Stomach (tissue), 9 donors: ENCODE data around the gene CYGB. TPM values are rescaled to one million over a fixed set of nuclear protein-coding genes. Genes with fewer than 3 reads are reported as not detected.

Source experiments
- DNase-seq, 2 donors: peaks; one replicate each; pipeline versions ENCODE4 v3.0.0 to v3.0.0-alpha.2; 2013 to 2019
- H3K27ac ChIP-seq, 5 donors: fragments of 200-600 bp in 4 of 5; sonication (generic) in 4 of 5; one replicate each; pipeline ENCODE4 v1.5.1; 2013 to 2019; ENCODE audit warnings: mild to moderate bottlenecking in 1 of 5, moderate library complexity in 1 of 5
- H3K27me3 ChIP-seq, 3 donors: fragments of 200-600 bp; sonication (generic); one replicate each; pipeline ENCODE4 v1.5.1; 2017 to 2019; ENCODE audit warnings: mixed run types in 1 of 3
- H3K36me3 ChIP-seq, 4 donors: fragments of 200-600 bp; sonication (generic); 1 replicate in 3 of 4; 2 replicates in 1 of 4; pipeline ENCODE4 v1.5.1; 2016 to 2019
- H3K4me1 ChIP-seq, 4 donors: fragments of 200-600 bp; sonication (generic); one replicate each; pipeline ENCODE4 v1.5.1; 2016 to 2019
- H3K4me3 ChIP-seq, 4 donors: fragments of 200-600 bp; sonication (generic) in 3 of 4; one replicate each; pipeline ENCODE4 v1.5.1; 2016 to 2019; ENCODE audit warnings: mild to moderate bottlenecking in 1 of 4
- H3K9me3 ChIP-seq, 4 donors: fragments of 200-600 bp; sonication (generic); one replicate each; pipeline ENCODE4 v1.5.1; 2016 to 2019
- CTCF ChIP-seq, 7 experiments: fragments of 450-650 bp in 4 of 7; fragments of 200-600 bp in 3 of 7; sonication (generic) in 3 of 7; IDR thresholded peaks; one replicate each; pipeline ENCODE4 v1.5.1; 2016 to 2019; ENCODE audit warnings: antibody characterized with exemption in 7 of 7, control low read depth in 2 of 7, mild to moderate bottlenecking in 1 of 7
- EP300 ChIP-seq: sonication (generic); formaldehyde crosslinking; IDR thresholded peaks from one replicate; pipeline ENCODE4 v1.6.1; 2017; ENCODE audit warnings: antibody characterized with exemption
- POLR2A ChIP-seq, 4 donors: fragments of 450-650 bp; IDR thresholded peaks; one replicate each; pipeline ENCODE4 v1.6.1; 2016; ENCODE audit warnings: antibody characterized with exemption in 4 of 4, control low read depth in 2 of 4, mild to moderate bottlenecking in 1 of 4, moderate library complexity in 1 of 4
- POLR2AphosphoS5 ChIP-seq, 3 donors: sonication (generic); formaldehyde crosslinking; IDR thresholded peaks; one replicate each; pipeline ENCODE4 v1.6.1; 2016; ENCODE audit warnings: antibody characterized with exemption in 3 of 3
- WGBS, 5 donors: extraction: QIAGEN DNeasy Blood & Tissue Kit in 3 of 5; methylation state at CpG; one replicate each; pipeline versions ENCODE4 v1.1.5 to v1.1.7; 2013 to 2018; 5-methylcytosine and 5-hydroxymethylcytosine counted together
- intact Hi-C: fragments of 100-400 bp; cut with DNase I; formaldehyde crosslinking; loops from one replicate; pipeline ENCODE4 v1.15.1; 2023; ENCODE audit warnings: low total_unique reads
- polyA plus RNA-seq, 3 donors: library from polyadenylated mRNA; stranded (reverse); fragments of 200-250 nt; gene quantifications; one replicate each; pipeline ENCODE4 v1.2.3, GENCODE V29; 2013
- total RNA-seq, 5 donors: library from RNA; depleted of rRNA; stranded (reverse); fragments of >200 nt; gene quantifications; one replicate each; pipeline versions ENCODE4 v1.1.0 to v1.2.3, GENCODE V29; 2014 to 2016
- donor health status: healthy with polysubstance abuse.
- donor health status: Bipolar disorder and iron deficiency.
- donor health status: healthy.

Gene CYGB
- total and polyA plus RNA-seq, 8 donors, result 6.8 to 101 (median 35.9) TPM; not detected in 1

DNA sequence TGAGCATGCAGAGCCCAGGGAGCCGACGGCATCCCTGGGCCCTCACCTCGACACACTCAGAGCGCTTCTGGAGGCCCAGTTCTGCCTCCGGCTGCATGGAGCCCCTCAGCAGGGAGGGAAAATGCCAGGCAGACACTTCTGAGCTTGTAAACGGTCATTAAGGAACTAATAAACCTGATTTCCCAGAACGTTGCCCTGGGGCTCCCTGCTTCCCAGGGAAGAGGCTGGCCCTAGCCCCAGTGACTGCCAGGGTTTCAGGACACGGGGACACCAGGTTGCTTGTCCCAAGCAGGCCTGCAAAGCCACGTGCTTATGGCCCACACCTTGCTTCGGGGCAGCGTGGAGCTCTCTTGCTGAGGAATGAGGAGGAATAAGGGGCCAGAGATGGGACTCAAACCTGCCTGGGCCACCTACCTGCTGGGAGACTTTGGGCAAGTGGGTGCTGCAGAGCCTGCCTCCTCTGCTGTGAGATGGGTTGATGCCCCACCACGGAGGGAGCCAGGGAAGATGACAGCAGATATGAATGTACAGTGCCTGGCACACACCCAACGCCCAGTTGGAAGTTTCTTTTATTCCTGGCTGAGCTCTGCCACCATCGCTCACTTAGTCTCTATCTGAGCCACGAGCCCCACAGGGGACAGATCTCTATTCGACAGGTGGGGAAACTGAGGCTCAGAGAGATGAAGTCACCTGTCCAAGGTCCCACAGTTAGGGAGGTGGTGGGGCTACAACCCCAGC is 41.7 kb downstream of the CYGB start:
- DNase-seq, result no peak
- Histone ChIP-seq H3K27ac (peak overlapping the region in 3 of 5 donors; percentile 19 to 91 (median 30)), H3K27me3 (no peaks in the 10 kb centered on the region), H3K4me3 (no peak overlapping the region), H3K9me3 (no peaks in the 10 kb centered on the region), H3K4me1 (peaks cover 53 to 96% (median 76%) of the 10 kb centered on the region in 4 donors), H3K36me3 (no peaks in the 10 kb centered on the region)
- no peak for TF ChIP-seq POLR2AphosphoS5 (IDR thresholded peaks at IDR 0.05)
- TF ChIP-seq POLR2A (IDR thresholded peaks at IDR 0.05), result no peak
- TF ChIP-seq CTCF (IDR thresholded peaks at IDR 0.05), result no peak
- no peak for TF ChIP-seq EP300
- intact Hi-C loops, result no loop called here
- WGBS, 5 donors, result 82 to 85% (median 84%) methylated on average over 16 of the region's 16 CpGs

- no peaks in the 10 kb centered on the region for H3K9me3 ChIP-seq
- TF ChIP-seq EP300 (no peak), CTCF (IDR thresholded peaks at IDR 0.05) (no peak), POLR2A (IDR thresholded peaks at IDR 0.05) (no peak), POLR2AphosphoS5 (IDR thresholded peaks at IDR 0.05) (no peak)
- no peaks in the 10 kb centered on the region for H3K27me3 ChIP-seq
- peak overlapping the region; percentile 52 to 92 (median 76) for H3K27ac ChIP-seq
- no peaks in the 10 kb centered on the region for H3K36me3 ChIP-seq
- DNase-seq, result peak in 1 of 2 donors; percentile 39
- peaks cover 34 to 90% (median 60%) of the 10 kb centered on the region in 4 donors for H3K4me1 ChIP-seq
- intact Hi-C loops, result no loop called here
- H3K4me3 ChIP-seq, result peak overlapping the region; percentile 9 to 30 (median 18)
- WGBS, 5 donors, result 49 to 72% (median 57%) methylated on average over 8 to 21 of the region's 21 CpGs
Observed at GRCh38 chr17:76493505-76494167, 43.9 kb downstream of the CYGB start.

DNA sequence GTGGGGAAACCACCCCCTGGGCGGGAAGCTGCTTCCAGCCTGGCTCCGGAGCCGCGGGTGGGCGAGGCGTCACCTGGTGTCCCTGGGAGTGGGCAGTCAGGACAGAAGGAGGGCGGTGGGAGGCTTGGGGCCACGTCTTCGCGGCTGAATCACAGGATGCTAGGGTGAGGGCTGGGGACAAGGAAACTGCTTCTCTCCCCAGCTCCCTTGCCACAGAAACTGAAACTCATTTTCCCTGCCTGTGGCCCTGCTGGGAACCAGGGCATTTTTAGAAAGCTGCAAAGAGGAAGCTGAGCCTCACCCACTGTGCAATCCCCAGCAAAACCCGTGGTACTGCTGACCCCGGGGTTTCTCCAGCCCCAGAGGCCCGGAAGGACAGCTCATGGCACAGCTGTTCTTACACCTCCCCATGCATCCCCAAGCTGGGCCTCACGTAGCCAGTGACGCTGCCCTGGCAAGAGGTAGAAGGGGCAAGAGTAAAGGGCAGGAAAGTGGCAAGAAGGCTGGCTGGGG is 44.5 kb downstream of the CYGB start:
- peak overlapping the region; percentile 9 to 30 (median 20) for H3K4me3 ChIP-seq

DNA sequence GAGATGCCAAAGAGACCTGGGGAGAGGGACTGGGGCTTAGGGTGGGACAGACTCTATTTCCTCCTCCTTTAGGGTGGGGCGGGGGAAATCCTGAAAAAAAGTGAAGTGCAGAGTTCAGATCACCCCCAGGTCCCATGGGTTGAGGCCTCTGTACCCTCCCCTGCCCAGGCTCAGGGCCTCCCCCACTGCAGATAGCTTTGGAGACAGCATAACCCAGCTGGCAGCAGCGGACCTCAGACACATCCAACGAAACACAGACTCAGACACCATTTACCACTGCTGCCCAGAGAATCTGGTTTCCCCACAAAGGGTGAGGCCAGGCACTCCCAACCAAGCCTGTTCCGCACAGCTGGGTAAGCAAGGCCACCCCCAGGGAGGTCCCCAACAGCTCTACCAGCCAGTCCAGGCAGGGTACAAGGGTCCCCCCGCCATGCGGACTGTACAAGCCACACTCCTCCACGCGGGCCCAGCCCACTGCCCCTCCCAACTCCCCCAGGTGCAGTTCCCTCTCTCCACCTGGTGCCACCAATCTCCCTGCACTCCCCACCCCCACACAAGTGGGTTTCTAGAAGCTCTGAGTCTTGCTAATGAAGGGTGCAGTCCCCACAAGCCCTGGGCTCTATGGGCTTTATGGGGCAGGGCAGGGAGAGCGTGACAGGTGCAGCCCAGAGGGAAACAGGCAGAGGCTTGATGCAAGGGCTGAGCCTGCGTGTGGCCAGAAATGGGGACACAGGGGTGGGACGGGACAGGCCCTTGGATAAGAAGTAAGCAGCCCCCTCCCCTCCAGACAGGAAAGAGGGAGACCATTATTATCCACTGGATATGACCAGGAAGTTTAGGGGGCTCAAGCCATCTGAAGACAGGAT is 45.2 kb downstream of the CYGB start:
- intact Hi-C loops, result no loop called here
- peaks cover 0 to 5% (median 5%) of the 10 kb centered on the region in 4 donors for H3K36me3 ChIP-seq
- WGBS, 5 donors, result 46 to 62% (median 50%) methylated on average over 6 to 11 of the region's 11 CpGs
- H3K27ac ChIP-seq, result peak overlapping the region; percentile 52 to 92 (median 76)
- no peaks in the 10 kb centered on the region for H3K27me3 ChIP-seq
- TF ChIP-seq POLR2A (IDR thresholded peaks at IDR 0.05) (no peak), EP300 (no peak), POLR2AphosphoS5 (IDR thresholded peaks at IDR 0.05) (no peak), CTCF (IDR thresholded peaks at IDR 0.05) (no peak)
- H3K4me1 ChIP-seq, result peaks cover 21 to 77% (median 47%) of the 10 kb centered on the region in 4 donors
- H3K4me3 ChIP-seq, result peak overlapping the region; percentile 9 to 30 (median 20)
- H3K9me3 ChIP-seq, result no peaks in the 10 kb centered on the region
- peak in 1 of 2 donors; percentile 86 for DNase-seq

More for the DNA sequence above, 44.5 kb downstream of the CYGB start:
- peak overlapping the region; percentile 52 to 92 (median 76) for H3K27ac ChIP-seq
- no peaks in the 10 kb centered on the region for H3K27me3 ChIP-seq
- intact Hi-C loops, result no loop called here
- peak in 2 of 3 donors; percentile 43 to 48 for TF ChIP-seq POLR2AphosphoS5 (IDR thresholded peaks at IDR 0.05)
- TF ChIP-seq EP300, result no peak
- DNase-seq, result peak; percentile 68 to 84
- no peaks in the 10 kb centered on the region for H3K9me3 ChIP-seq
- WGBS, 5 donors, result 7 to 18% (median 8%) methylated on average over 14 to 15 of the region's 15 CpGs
- peaks cover 28 to 84% (median 54%) of the 10 kb centered on the region in 4 donors for H3K4me1 ChIP-seq
- no peaks in the 10 kb centered on the region for H3K36me3 ChIP-seq
